ENCODE data around the gene PREPL. TPM values are rescaled to one million over a fixed set of nuclear protein-coding genes. Genes with fewer than 3 reads are reported as not detected.

The PREPL gene
- total and polyA plus RNA-seq, 2 experiments from 2014 or later = 16.5 to 49.0 TPM

DNA sequence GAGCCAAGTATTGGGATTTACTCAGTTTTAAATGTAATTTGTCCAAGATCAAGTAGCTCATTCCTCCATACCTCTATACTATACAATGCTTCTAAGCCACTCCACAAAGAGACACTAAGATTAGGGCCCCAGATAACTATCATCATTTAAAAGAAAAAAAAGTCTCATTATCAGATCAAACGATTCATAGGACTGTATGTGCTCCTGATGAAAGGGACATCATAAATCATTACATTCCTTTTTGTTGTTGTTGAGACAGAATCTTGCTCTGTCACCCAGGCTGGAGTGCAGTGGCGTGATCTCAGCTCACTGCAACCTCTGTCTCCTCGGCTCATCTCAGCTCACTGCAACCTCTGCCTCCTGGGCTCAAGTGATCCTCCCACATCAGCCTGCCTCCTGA is 88.2 kb downstream of the PREPL start (continued):
- TF ChIP-seq, protein P1, sequence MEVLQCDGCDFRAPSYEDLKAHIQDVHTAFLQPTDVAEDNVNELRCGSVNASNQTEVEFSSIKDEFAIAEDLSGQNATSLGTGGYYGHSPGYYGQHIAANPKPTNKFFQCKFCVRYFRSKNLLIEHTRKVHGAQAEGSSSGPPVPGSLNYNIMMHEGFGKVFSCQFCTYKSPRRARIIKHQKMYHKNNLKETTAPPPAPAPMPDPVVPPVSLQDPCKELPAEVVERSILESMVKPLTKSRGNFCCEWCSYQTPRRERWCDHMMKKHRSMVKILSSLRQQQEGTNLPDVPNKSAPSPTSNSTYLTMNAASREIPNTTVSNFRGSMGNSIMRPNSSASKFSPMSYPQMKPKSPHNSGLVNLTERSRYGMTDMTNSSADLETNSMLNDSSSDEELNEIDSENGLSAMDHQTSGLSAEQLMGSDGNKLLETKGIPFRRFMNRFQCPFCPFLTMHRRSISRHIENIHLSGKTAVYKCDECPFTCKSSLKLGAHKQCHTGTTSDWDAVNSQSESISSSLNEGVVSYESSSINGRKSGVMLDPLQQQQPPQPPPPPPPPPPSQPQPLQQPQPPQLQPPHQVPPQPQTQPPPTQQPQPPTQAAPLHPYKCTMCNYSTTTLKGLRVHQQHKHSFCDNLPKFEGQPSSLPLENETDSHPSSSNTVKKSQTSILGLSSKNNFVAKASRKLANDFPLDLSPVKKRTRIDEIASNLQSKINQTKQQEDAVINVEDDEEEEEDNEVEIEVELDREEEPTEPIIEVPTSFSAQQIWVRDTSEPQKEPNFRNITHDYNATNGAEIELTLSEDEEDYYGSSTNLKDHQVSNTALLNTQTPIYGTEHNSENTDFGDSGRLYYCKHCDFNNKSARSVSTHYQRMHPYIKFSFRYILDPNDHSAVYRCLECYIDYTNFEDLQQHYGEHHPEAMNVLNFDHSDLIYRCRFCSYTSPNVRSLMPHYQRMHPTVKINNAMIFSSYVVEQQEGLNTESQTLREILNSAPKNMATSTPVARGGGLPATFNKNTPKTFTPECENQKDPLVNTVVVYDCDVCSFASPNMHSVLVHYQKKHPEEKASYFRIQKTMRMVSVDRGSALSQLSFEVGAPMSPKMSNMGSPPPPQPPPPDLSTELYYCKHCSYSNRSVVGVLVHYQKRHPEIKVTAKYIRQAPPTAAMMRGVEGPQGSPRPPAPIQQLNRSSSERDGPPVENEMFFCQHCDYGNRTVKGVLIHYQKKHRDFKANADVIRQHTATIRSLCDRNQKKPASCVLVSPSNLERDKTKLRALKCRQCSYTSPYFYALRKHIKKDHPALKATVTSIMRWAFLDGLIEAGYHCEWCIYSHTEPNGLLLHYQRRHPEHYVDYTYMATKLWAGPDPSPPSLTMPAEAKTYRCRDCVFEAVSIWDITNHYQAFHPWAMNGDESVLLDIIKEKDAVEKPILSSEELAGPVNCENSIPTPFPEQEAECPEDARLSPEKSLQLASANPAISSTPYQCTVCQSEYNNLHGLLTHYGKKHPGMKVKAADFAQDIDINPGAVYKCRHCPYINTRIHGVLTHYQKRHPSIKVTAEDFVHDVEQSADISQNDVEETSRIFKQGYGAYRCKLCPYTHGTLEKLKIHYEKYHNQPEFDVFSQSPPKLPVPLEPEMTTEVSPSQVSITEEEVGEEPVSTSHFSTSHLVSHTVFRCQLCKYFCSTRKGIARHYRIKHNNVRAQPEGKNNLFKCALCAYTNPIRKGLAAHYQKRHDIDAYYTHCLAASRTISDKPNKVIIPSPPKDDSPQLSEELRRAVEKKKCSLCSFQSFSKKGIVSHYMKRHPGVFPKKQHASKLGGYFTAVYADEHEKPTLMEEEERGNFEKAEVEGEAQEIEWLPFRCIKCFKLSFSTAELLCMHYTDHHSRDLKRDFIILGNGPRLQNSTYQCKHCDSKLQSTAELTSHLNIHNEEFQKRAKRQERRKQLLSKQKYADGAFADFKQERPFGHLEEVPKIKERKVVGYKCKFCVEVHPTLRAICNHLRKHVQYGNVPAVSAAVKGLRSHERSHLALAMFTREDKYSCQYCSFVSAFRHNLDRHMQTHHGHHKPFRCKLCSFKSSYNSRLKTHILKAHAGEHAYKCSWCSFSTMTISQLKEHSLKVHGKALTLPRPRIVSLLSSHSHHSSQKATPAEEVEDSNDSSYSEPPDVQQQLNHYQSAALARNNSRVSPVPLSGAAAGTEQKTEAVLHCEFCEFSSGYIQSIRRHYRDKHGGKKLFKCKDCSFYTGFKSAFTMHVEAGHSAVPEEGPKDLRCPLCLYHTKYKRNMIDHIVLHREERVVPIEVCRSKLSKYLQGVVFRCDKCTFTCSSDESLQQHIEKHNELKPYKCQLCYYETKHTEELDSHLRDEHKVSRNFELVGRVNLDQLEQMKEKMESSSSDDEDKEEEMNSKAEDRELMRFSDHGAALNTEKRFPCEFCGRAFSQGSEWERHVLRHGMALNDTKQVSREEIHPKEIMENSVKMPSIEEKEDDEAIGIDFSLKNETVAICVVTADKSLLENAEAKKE (CRISPR knock-in tag; IDR thresholded peaks at IDR 0.05) = no peak
- TF ChIP-seq STAT1 (IDR thresholded peaks at IDR 0.05; ENCODE audit: unreplicated experiment) (no peak), CREB1 (CRISPR knock-in tag; IDR thresholded peaks at IDR 0.05; ENCODE audit: low read depth) (no peak), ZNF114 (CRISPR knock-in tag; IDR thresholded peaks at IDR 0.05) (no peak), POLR2AphosphoS5 (IDR thresholded peaks at IDR 0.05; ENCODE audit: low read depth) (no peak), ZNF331 (CRISPR knock-in tag; IDR thresholded peaks at IDR 0.05; ENCODE audit: low read depth) (no peak), EZH2phosphoT487 (IDR thresholded peaks at IDR 0.05; ENCODE audit: unreplicated experiment) (no peak)
- TF ChIP-seq, protein P2, sequence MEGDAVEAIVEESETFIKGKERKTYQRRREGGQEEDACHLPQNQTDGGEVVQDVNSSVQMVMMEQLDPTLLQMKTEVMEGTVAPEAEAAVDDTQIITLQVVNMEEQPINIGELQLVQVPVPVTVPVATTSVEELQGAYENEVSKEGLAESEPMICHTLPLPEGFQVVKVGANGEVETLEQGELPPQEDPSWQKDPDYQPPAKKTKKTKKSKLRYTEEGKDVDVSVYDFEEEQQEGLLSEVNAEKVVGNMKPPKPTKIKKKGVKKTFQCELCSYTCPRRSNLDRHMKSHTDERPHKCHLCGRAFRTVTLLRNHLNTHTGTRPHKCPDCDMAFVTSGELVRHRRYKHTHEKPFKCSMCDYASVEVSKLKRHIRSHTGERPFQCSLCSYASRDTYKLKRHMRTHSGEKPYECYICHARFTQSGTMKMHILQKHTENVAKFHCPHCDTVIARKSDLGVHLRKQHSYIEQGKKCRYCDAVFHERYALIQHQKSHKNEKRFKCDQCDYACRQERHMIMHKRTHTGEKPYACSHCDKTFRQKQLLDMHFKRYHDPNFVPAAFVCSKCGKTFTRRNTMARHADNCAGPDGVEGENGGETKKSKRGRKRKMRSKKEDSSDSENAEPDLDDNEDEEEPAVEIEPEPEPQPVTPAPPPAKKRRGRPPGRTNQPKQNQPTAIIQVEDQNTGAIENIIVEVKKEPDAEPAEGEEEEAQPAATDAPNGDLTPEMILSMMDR (conservative IDR thresholded peaks at IDR 0.05; ENCODE audit: low read depth in 2 of 2) = no peak

DNA sequence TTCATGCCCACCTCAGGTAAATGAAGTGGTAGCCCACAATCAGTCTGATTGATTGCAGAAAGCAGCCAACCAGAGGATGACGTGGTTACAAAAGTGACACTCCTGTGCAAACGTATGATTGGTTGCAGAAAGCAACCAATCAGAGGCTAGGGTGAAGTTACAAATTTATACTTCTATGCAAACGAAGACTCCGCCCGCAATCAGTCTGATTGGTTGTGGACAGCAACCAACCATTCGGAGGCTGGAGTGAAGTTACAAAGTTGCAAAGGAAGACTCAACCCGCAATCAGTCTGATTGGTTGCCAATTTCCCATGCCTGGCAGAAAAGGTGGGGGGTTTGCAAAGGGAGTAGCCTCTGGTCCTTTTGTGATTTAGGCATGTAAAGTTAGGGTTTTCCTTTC is 90.0 kb downstream of the PREPL start:
- no peaks in the 10 kb centered on the region for H3K36me3 Mint-ChIP-seq (ENCODE audit: low read depth)
- no peaks in the 10 kb centered on the region for H3F3A ChIP-seq (replicated peaks; ENCODE audit: low read depth)
- H4K20me1 ChIP-seq (replicated peaks; ENCODE audit: insufficient read depth) = no peaks in the 10 kb centered on the region
- H2AFZ ChIP-seq = no peak overlapping the region
- DNase-seq (ENCODE audit: low spot score) = peak; percentile 35
- peaks cover 8% of the 10 kb centered on the region for H3K27me3 Mint-ChIP-seq (ENCODE audit: insufficient read depth, low read depth, poor library complexity)
- H3K79me2 ChIP-seq (replicated peaks; ENCODE audit: insufficient read depth) = no peaks in the 10 kb centered on the region
- 0 out of 2 replicates have a peak, but pooled peaks cover 4% of the 10 kb centered on the region for H3K4me1 ChIP-seq (ENCODE audit: insufficient read depth)
- no peak overlapping the region for H3K27ac Mint-ChIP-seq
- no peak overlapping the region for H3K4me2 ChIP-seq
- H3K9me2 ChIP-seq (ENCODE audit: insufficient read depth) = no peaks in the 10 kb centered on the region
- H3K36me3 ChIP-seq (ENCODE audit: insufficient read depth) = no peaks in the 10 kb centered on the region
- H3K4me3 ChIP-seq = no peak overlapping the region
- H3K4me3 Mint-ChIP-seq = no peak overlapping the region
- no peak for ATAC-seq
- no peaks in the 10 kb centered on the region for H3K9me3 Mint-ChIP-seq
- no peaks in the 10 kb centered on the region for H3K27me3 ChIP-seq (ENCODE audit: insufficient read depth)
- H3K4me1 Mint-ChIP-seq = peaks cover 8% of the 10 kb centered on the region; the same call in 2 of the 3 replicates
- no peak overlapping the region for H3K27ac ChIP-seq (ENCODE audit: low read depth)
- TF ChIP-seq NANOG (IDR thresholded peaks at IDR 0.05; ENCODE audit: borderline replicate concordance) (no peak), EZH2phosphoT487 (IDR thresholded peaks at IDR 0.05; ENCODE audit: unreplicated experiment) (no peak), JUNB (IDR thresholded peaks at IDR 0.05; ENCODE audit: unreplicated experiment) (no peak), EZH2 (IDR thresholded peaks at IDR 0.05; ENCODE audit: low read depth, unreplicated experiment) (no peak), ZNF114 (CRISPR knock-in tag; IDR thresholded peaks at IDR 0.05) (no peak)
- TF ChIP-seq, protein P3, sequence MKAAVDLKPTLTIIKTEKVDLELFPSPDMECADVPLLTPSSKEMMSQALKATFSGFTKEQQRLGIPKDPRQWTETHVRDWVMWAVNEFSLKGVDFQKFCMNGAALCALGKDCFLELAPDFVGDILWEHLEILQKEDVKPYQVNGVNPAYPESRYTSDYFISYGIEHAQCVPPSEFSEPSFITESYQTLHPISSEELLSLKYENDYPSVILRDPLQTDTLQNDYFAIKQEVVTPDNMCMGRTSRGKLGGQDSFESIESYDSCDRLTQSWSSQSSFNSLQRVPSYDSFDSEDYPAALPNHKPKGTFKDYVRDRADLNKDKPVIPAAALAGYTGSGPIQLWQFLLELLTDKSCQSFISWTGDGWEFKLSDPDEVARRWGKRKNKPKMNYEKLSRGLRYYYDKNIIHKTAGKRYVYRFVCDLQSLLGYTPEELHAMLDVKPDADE (IDR thresholded peaks at IDR 0.05) = no peak
- TF ChIP-seq, protein P2 (conservative IDR thresholded peaks at IDR 0.05; ENCODE audit: low read depth in 2 of 2) = no peak
